Activated CD8-positive, alpha-beta memory T cell treated with anti-CD3 and anti-CD28 coated beads, Interleukin-2, amount 50 U/mL, for 1 hour (primary cell): ENCODE measurements around the gene CSKMT.
"Not testable (repeated sequence)": the region's sequence is repeated elsewhere in the genome, so short reads cannot be mapped to it uniquely, and the experiment has no call there.

ENCODE experiments used
- DNase-seq: peaks from one replicate; pipeline ENCODE4 v3.0.0-alpha.2; 2020; ENCODE audit errors: extremely low read depth

Gene CSKMT

GRCh38 chr11:62688491-62688890 lies 23.4 kb downstream of the CSKMT start:
- DNase-seq: no peak

- no peak for DNase-seq
These were observed 24.5 kb downstream of the CSKMT start, which contains the start of gene LRRN4CL for GRCh38 chr11:62689421-62690183. LRRN4CL (minus strand) TSS chr11:62689530; CDS start chr11:62688508, 1,022 bp downstream.

DNA sequence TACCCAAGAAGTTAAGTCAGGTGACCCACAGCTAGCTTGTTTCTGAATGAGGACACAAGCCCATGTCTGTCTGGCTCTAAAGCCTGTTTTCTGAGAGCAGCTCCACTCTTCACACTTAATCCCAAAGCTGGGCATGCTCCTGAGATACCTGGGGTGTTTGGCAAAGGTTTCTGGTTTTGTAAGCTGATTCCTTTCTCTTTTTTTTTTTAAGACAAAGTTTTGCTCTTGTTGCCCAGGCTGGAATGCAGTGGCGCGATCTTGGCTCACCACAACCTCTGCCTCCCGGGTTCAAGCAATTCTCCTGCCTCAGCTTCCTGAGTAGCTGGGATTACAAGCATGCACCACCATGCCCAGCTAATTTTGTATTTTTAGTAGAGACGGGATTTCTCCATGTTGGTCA lies 28.5 kb downstream of the CSKMT start:
- DNase-seq: not testable (repeated sequence)

DNA sequence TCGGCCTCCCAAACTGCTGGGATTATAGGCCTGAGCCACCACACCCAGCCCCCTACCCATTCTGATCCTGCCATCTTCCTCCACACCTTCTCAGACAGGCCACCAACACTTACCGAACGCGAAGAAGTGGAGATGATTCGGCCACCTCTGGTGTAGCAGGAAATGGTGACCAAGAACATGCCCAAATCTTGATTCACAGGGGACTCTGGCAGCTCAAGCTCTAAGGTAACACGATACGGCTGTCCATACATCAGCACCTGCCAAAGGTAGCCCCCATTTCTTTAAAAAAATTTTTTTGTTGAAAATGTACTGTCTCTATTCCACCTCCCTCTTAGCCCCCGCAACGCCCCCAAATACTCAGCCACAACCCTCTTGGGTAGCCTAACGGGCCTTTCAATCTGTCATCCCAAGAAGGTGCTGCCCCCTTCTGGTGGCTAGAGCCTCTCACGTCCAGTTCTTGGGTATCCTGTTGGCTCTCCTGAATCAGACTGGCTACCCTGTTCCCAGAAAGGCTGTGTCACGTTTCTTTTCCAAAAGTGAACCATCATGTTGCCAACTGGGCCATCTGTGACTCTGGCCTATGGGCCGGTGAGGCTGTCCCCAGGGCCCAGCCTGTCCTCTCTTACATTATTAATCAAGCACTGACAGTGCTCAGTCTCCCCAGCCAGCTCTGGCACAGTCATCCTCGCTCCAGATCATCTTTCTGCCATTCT lies 29.5 kb downstream of the CSKMT start:
- DNase-seq: peak; percentile 54

- no peak for DNase-seq
These were observed 37.1 kb downstream of the CSKMT start for GRCh38 chr11:62702246-62702645.

- not testable (repeated sequence) for DNase-seq
These were observed 38.8 kb downstream of the CSKMT start for GRCh38 chr11:62703921-62704320.

DNA sequence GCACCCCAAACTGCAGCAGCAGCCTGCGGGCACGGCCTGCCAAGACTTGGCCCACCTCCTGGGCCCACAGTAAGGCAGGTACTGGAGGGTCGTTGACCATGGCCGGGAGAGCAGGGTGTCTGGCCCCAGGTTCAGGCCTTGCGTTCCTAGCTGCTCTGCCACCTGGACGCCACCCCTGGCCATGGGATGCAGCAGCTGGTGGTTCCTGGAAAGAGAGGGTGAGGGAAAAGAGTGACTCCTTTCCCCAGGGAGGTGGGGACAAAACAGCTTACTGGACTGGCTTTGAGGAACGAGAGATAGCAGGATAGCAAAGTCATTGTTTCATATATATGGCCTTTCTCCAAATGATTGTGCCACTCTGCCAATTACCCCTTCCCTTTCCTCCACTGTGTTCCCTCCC lies 40.3 kb downstream of the CSKMT start:
- no peak for DNase-seq

GRCh38 chr11:62705880-62706849 lies 41.1 kb downstream of the CSKMT start:
- peak; percentile 87 for DNase-seq

DNA sequence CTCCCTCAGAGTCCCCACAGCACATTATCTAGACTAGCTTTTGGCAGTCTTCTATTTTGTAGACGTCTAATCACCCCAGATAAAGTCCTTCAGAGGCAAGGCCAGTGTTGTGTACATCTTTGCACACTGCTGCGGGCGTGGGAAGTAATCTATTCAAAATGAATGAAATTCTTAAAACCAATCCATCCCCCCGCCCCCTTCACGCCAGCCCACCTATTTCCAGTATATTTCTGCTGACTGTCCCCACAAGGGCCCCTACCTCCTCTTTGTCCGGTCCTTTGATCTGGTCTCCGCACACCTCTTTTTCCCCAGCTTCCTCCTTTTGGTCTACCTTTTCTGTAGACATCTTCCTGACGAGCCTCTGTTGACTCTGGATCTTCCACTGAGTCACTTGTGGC lies 41.7 kb downstream of the CSKMT start:
- DNase-seq: no peak

DNA sequence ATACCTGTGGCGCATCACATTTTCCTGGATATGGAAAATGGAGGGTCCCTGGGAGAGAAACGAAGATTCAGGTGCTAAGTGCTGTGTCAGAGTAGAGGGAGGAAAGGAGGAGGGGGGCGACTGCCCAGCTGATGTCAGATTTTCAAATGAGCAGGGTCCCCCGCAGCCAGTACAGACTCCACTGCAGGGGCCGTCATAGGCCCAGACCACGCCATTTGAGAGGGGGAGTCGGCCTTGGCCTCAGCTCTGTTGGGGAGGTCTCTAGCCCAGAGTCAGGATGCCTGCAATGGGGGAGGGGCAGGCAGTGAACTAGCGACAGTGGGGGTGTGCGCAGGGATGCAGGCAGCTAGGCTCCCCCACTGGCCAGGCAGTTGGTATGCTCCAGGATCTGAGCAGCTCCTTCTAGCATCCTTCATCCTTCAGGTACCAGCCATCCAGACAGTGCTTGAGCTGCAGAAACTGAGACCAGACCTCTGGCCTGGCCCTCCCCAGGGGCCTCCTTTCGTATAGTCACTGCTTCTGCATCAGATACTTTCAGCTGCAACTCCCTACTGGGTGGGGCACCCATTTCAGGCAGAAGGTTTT lies 42.3 kb downstream of the CSKMT start, which contains the start of the genes BSCL2 and GNG3:
TSS of gene BSCL2 (minus strand) at position 148 of the 585 bp plus-strand sequence. CDS start 229 bp downstream, outside the sequence.
TSS of gene GNG3 (plus strand) at position 400 of the 585 bp plus-strand sequence. CDS start 620 bp downstream, outside the sequence.
- no peak for DNase-seq

GRCh38 chr11:62708392-62708791 lies 43.3 kb downstream of the CSKMT start:
- no peak for DNase-seq

DNA sequence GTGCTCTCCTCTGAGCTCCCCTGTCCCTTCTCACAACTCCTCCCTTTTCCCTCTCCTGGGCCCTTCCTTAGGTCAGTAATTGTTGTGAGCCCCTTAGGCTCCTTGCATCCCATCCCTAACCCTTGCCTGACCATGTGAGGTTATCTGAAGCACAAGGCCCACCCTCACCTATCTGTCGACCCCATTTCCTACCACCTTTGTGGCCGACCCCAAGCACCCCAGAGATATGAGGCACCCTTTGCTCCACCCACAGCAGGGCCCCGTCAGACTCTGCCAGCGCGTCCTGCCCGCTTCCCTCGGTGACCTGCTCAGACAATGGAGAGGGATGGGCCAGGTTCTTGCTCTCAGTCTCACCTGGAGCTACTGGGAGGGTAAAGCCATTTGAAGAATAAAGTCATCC lies 43.7 kb downstream of the CSKMT start:
- no peak for DNase-seq

- DNase-seq: peak; percentile 94
These were observed 44.3 kb downstream of the CSKMT start for GRCh38 chr11:62709247-62710000.

DNA sequence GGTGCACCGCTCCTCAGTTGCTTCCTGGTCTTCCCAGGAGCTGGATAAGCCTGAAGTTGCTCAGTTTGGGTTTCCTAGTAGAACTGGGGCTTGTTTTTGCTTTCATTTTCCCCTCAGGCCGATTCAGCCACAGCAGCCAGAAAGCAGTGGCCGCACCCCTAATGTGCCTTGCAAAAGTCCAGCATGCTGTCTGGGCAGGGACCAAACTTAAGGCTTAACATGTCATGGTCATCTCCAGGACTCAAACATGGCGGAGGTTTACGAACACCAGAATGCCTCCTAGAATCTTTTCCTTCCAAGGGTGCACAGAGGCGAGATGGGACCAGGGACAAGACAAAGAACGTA lies 44.9 kb downstream of the CSKMT start:
- no peak for DNase-seq

DNA sequence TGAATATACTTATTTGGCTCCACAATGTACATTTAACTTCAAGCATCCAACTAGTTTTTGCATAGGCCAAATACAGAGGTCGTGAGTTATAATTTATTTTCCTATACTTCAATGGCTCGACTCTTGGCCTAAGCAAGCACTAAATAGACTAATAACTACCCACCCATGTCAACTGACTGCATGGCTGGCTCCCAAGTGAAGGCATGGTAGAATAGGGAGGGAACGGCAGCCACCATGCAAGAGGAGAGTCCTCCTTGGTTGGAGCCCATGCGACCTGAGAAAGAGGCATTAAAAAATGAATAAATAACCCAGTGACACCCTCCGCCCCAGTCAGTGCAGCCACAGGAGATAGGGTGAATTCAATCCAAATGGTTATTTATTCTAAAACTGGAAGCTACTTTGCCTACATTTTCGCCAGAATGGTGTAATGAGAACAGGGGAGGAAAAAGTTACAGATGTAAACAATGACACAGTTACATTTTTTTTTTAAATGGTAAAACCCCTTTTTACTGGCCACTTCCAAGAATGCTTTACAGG lies 47.2 kb downstream of the CSKMT start:
- DNase-seq: no peak

DNA sequence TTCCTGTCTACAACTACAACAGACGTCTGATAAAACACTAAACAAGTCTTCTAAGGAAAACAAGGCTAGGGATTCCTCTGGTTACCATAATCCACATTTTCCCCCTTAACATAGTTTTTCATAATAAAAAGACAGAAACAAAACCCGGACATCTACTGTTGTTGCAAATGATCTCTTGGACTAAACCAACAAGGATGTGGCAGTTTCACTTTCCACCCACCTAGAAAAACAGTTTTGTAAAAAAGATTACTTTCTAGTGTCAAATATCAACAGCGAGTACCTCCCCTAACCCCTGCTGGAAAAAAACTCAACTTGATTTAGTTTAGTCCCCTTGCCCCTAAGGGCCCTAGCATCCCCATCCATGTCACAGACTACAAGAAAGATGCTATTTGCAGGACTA lies 47.7 kb downstream of the CSKMT start:
- DNase-seq: no peak

GRCh38 chr11:62713343-62713742 lies 48.2 kb downstream of the CSKMT start:
- DNase-seq: no peak

- no peak for DNase-seq
These were observed 50.3 kb downstream of the CSKMT start for GRCh38 chr11:62715150-62716130.

- DNase-seq: no peak
These were observed 51.1 kb downstream of the CSKMT start for GRCh38 chr11:62716206-62716605.
